ENCODE results near the gene ABCB6.

- TF ChIP-seq CTCF (IDR thresholded peaks at IDR 0.05; ENCODE audit: insufficient read depth, low read length, poor library complexity, severe bottlenecking) = no peak
- TF ChIP-seq EZH2phosphoT487 (conservative IDR thresholded peaks at IDR 0.05; ENCODE audit: low read length) = no peak
These were observed 46.3 kb downstream of the ABCB6 start for GRCh38 chr2:219172231-219173154.
